Activated B cell treated with CpG ODN at 0.5 μM for 24 hours (primary cell): ENCODE results near the gene SNAP29. TPM values are rescaled to one million over a fixed set of nuclear protein-coding genes. Genes with fewer than 3 reads are reported as not detected.
"Not testable (repeated sequence)": the region's sequence is repeated elsewhere in the genome, so short reads cannot be mapped to it uniquely, and the experiment has no call there.

Experiments used
- ATAC-seq: fragments of 200-7000 bp; cut with Tn5 transposase; one replicate; pipeline ENCODE4 v1.10.0; 2021; ENCODE audit warnings: low read depth, mild to moderate bottlenecking, moderate library complexity
- CTCF ChIA-PET: fragments of 350-600 bp; sonication (Branson Sonifier 250); formaldehyde crosslinking; loops from one replicate; lab custom pipeline; 2021; ENCODE audit warnings: antibody characterized with exemption; lab: Charles Lee
- POLR2A ChIA-PET: fragments of 350-600 bp; sonication (Branson Sonifier 250); formaldehyde crosslinking; loops from one replicate; lab custom pipeline; 2021; ENCODE audit warnings: antibody characterized with exemption; lab: Charles Lee
- DNase-seq: peaks from one replicate; pipeline ENCODE4 v3.0.0; 2022
- H3K27ac Mint-ChIP-seq: one replicate; pipeline ENCODE4 v1.8.0; 2020; ENCODE audit warnings: mixed read lengths
- H3K27me3 Mint-ChIP-seq: one replicate; pipeline ENCODE4 v1.8.0; 2021; ENCODE audit warnings: mixed read lengths
- H3K36me3 Mint-ChIP-seq: one replicate; pipeline ENCODE4 v1.8.0; 2021; ENCODE audit warnings: low read depth, mixed read lengths
- H3K4me1 Mint-ChIP-seq: one replicate; pipeline ENCODE4 v1.8.0; 2021; ENCODE audit warnings: mixed read lengths
- H3K4me3 Mint-ChIP-seq: one replicate; pipeline ENCODE4 v1.8.0; 2020; ENCODE audit warnings: mild to moderate bottlenecking, mixed read lengths
- H3K9me3 Mint-ChIP-seq: one replicate; pipeline ENCODE4 v1.8.0; 2020; ENCODE audit warnings: mixed read lengths
- CTCF ChIP-seq: fragments of 200-600 bp; IDR thresholded peaks from one replicate; pipeline ENCODE4 v1.8.0; 2022; ENCODE audit warnings: antibody characterized with exemption, mild to moderate bottlenecking
- intact Hi-C: fragments of 100-400 bp; cut with micrococcal nuclease; formaldehyde crosslinking; loops from one replicate; pipeline ENCODE4 v1.15.1; 2024
- total RNA-seq: library from RNA; stranded (reverse); gene quantifications from 2 replicates; pipeline ENCODE4 v1.2.3, GENCODE V29; 2022

SNAP29 gene
- total RNA-seq, 1 donor from 2014 or later: 22.1 TPM

GRCh38 chr22:20818471-20818870 is 40.3 kb upstream of the SNAP29 start:
- intact Hi-C loops: no loop called here
- H3K36me3 Mint-ChIP-seq: peaks cover 63% of the 10 kb centered on the region
- H3K4me3 Mint-ChIP-seq: no peak overlapping the region
- H3K9me3 Mint-ChIP-seq: no peaks in the 10 kb centered on the region
- no peaks in the 10 kb centered on the region for H3K27me3 Mint-ChIP-seq
- H3K27ac Mint-ChIP-seq: no peak overlapping the region
- ATAC-seq (no peak), DNase-seq (no peak)
- no peaks in the 10 kb centered on the region for H3K4me1 Mint-ChIP-seq
- POLR2A ChIA-PET: no interaction called here
- CTCF ChIA-PET: no interaction called here
- TF ChIP-seq CTCF: no peak

GRCh38 chr22:20819471-20819870 is 39.3 kb upstream of the SNAP29 start:
- Mint-ChIP-seq H3K4me3 (no peak overlapping the region), H3K4me1 (no peaks in the 10 kb centered on the region), H3K27me3 (no peaks in the 10 kb centered on the region), H3K9me3 (no peaks in the 10 kb centered on the region), H3K27ac (no peak overlapping the region), H3K36me3 (peaks cover 65% of the 10 kb centered on the region)
- intact Hi-C loops: no loop called here
- no peak for DNase-seq
- POLR2A ChIA-PET: no interaction called here
- CTCF ChIA-PET: no interaction called here
- ATAC-seq: no peak
- TF ChIP-seq CTCF: no peak

- intact Hi-C loops, DNase-seq, POLR2A ChIA-PET, H3K27me3 Mint-ChIP-seq, ATAC-seq, H3K9me3 Mint-ChIP-seq, H3K4me1 Mint-ChIP-seq, CTCF ChIA-PET, H3K27ac Mint-ChIP-seq, H3K4me3 Mint-ChIP-seq: not testable (repeated sequence)
- H3K36me3 Mint-ChIP-seq: peaks cover 68% of the 10 kb centered on the region
These were observed 37.0 kb upstream of the SNAP29 start for GRCh38 chr22:20821717-20822239.

- Mint-ChIP-seq H3K36me3 (peaks cover 68% of the 10 kb centered on the region), H3K4me1 (no peaks in the 10 kb centered on the region), H3K27me3 (no peaks in the 10 kb centered on the region), H3K27ac (no peak overlapping the region), H3K9me3 (no peaks in the 10 kb centered on the region), H3K4me3 (no peak overlapping the region)
- TF ChIP-seq CTCF: no peak
- intact Hi-C loops: no loop called here
- ATAC-seq (no peak), DNase-seq (no peak)
- CTCF ChIA-PET: interaction anchor here (0.6 kb wide), 1 partner anchor 383 kb away, joined by 3 read pairs; no protein-coding TSS in a partner anchor
- POLR2A ChIA-PET: no interaction called here
These were observed 36.6 kb upstream of the SNAP29 start for GRCh38 chr22:20822240-20822639.

- peaks cover 70% of the 10 kb centered on the region for H3K36me3 Mint-ChIP-seq
- TF ChIP-seq CTCF: no peak
- ChIA-PET CTCF (no interaction called here), POLR2A (no interaction called here)
- no peak for ATAC-seq
- H3K4me3 Mint-ChIP-seq: no peak overlapping the region
- no peaks in the 10 kb centered on the region for H3K4me1 Mint-ChIP-seq
- H3K9me3 Mint-ChIP-seq: no peaks in the 10 kb centered on the region
- H3K27ac Mint-ChIP-seq: no peak overlapping the region
- no peak for DNase-seq
- H3K27me3 Mint-ChIP-seq: no peaks in the 10 kb centered on the region
- intact Hi-C loops: no loop called here
These were observed 35.5 kb upstream of the SNAP29 start for GRCh38 chr22:20823264-20823663.

GRCh38 chr22:20825216-20825615 is 33.6 kb upstream of the SNAP29 start:
- peaks cover 70% of the 10 kb centered on the region for H3K36me3 Mint-ChIP-seq
- CTCF ChIA-PET, H3K4me3 Mint-ChIP-seq, H3K9me3 Mint-ChIP-seq, H3K27ac Mint-ChIP-seq, ATAC-seq, intact Hi-C loops, DNase-seq, H3K4me1 Mint-ChIP-seq, H3K27me3 Mint-ChIP-seq: not testable (repeated sequence)
- POLR2A ChIA-PET: interaction anchor here (0.6 kb wide), 1 partner anchor 116 kb away, joined by 3 read pairs; no protein-coding TSS in a partner anchor
